CD4-positive, alpha-beta T cell treated with Interleukin-4 for 1 hour (primary cell): Measurements from ENCODE around the gene IL17RD.

Experiments
- DNase-seq, 2 donors: peaks; one replicate each; pipeline ENCODE4 v3.0.0-alpha.2; 2020 to 2022

IL17RD gene

DNA sequence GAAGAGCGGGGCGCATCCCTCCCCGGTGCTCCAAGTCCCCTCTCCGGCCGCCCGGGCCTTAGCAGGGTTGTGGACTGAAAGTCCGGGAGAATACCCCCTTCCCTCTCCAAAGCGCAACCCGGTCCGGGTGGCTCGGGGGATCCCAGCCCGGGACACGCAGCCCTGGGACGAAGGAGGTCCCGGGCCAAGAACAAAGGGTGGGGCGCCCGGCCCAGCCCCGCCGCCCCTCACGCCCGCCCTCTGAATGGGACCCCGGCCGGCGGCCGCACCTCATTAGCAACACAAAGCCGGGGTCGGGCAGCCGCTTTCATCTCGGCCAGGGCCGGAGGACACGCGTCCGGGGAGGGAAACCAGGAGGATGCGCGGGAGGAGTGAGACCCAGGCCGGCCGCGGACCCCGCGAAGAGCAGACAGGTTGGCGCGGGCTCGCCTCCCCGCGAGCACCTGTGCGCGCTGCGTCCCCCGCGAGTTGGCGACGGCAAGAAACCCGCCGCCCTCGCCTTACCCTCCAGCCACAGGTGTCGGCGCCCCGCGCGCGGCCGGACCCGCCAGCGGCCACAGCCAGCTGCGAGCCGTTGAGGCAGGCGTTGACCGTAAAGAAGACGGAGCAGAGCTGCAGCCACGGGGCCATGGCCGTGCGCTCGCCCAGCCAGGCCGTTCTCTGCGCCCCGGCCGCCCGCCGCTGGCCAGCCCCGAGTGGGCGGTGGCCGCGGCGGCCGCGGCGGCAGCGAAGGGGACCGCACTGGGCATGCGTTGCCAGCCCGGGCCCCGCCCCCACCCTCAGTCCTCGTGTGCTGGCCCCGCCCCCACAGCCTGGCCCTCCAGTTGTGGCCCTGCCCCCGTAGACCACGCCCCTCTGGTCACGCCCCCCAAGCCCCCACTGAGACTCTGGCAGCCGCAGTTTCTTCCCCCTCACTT lies at the start of gene IL17RD:
IL17RD (minus strand) TSS at position 697 of the 917 bp plus-strand sequence; CDS start at position 630, 67 bp downstream.
- peak; percentile 47 to 63 for DNase-seq

DNA sequence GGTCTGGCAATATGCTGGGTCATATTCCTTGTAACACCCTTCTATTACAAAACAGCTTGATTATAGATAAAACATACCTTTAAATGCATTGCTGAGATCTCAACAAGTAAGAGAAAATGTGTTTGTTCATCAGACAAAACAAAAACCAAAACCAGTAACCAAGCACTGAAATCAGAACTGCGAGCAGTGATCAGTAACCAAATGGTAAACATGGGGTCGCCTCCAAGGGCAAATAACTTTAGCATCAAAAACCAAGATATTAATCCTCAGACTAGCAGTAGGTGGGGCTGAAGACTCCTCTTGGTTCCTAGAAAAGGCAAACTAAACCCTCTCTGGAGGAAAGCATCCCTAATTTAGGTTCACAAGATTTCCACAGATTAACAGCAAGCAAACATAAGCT lies 41.3 kb upstream of the IL17RD start:
- DNase-seq = no peak

DNA sequence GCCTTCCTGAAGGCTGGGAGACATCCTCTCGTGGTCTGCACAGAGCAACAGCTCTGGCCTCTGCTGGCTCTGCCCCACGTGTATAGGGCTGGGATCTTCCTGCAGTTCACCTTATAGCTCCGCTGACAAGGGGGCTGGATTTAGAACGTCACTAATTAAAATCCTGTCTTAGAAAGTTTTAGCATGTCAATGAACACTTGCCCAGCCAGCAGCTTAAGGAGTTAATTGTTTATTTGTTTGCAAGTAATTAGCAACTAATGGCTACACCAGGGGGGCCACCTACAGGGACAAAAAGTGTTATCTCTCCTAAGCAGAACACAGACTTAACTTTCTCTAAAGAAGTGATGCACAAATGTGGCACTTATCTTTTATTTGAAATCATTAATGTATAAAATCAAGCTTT lies 34.7 kb upstream of the IL17RD start, which contains the start of gene HESX1:
HESX1 (minus strand) TSS at position 84 of the 403 bp plus-strand sequence; CDS start at position 24, 60 bp downstream.
- no peak for DNase-seq

DNA sequence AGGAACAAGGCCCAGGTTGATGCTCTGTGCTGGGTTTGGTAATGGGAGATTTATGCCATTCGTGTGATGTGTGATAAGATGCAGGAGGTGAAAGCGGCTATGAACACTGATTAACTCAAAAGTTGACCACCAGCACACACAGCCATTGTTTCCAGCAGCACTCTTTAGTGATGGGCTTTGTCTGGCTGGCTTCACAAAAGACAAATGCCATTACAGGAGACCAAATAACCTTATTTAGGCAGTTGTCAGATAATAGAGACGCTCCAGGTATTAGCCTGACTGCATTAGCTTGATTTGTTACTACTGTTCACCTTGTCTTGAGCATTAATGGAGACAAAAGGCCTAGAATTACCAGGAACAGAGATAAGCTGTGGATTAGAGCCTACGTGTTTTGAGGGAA lies 29.5 kb upstream of the IL17RD start:
- DNase-seq = no peak

DNA sequence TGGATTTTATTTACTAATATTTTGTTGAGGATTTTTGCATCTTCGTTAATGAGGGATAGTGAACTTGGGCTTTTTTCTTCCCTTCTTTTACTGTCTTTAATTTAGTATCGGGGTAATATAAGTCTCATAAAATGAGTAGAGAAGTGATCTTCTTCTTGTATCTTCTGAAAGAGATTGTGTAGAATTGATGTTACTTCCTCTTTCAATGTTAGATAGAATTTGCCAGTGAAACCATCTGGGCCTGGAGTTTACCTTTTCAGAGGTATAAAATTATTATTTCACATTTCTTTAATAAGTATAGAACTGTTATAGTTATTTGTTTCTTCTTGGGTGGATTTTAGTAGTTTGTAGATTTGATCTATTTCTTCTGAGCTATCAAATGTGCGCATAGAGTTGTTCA lies 26.9 kb upstream of the IL17RD start:
- no peak for DNase-seq

DNA sequence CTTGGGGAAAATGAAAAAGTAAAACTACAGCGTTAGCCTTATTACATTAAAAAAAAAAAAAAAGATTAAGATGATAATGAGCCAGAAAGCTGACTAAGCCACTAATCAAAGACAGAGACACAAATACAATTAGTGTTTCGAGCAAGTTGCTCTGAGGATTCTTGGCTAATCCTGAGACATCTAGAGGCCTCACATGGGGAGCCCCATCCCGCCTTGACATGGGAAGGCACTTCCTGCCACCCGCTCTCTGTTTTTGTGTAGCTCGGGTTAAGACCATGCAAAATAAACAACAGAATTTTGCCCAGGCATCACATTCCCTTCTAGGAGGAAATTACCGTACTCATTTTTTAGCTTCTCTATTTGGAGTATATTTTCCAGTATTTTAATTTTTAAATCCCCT lies 19.4 kb upstream of the IL17RD start:
- DNase-seq = no peak

DNA sequence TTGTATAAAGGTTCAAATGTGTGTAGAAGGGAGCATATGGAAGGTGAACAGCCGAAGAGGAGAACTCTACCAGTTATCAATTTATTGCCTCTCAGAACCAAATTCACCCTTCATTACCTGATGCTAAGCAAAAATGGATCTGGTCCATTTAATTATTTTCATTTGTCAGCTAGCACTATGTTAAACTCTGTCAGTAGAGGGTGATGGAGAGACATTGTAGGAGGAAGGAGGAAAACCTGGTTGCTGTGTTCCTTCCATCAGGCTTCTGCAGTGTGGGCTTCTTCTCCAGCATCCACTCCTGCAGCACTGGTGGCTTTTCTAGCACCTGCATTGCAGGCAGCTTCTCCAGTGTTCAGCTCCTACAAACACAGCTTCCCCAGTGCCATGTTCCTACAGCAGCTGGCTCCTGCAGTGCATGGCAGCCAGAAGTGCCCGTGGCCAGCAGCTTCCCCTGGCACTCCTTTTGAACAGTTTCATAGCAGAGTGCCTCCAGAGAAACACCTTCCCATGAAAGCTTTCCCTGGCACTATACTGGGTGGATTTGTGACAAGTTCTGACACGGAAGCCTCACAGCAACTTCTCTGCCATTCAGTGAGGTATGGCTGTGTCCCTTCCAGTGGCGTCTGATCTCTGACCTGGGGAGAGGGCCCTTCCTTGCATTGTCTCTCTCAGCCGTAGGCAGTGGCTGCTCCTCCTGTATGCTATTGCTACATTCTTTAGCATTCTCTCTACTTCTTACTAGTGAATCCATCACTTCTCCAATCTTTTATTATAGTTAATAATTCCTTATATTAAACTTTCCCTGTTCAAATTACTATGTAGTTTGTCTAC lies 14.6 kb upstream of the IL17RD start:
- no peak for DNase-seq

DNA sequence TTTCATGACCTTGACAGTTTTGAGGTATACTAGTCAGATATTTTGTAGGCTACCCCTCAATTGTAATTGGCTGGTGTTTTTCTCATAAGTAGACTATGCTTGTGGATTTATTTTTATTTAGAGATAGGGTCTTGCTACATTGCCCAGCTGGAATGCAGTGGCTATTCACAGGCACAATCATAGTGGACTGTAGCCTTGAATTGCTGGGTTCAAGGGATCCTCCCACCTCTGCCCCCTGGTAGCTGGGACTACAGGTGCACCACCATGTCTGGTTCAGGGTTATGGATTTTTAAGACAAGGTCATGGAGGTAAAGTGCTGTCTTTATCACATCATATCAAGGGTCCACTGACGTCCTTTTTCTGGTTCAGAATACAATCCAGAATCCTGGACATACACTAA lies 10.9 kb upstream of the IL17RD start:
- DNase-seq = no peak

DNA sequence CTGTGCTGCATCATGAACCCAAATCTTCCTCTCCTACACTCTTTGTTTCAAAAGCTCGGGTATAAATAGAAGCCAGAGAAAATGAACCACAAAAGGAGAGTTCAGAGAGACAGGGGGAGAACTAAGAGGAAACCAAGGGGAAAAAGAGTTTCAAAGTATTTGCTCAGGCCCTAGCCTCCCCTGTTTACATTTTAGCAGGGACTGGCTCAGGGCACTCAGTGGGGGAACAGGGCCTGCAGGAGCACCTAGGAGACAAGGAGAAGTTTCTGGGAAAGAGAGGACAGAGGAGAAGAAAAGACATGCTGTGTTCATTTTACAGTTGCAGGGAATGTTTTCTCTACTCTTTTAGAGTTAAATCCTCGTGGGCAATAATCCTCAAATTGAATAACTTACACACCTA lies 8.5 kb upstream of the IL17RD start:
- DNase-seq = no peak

DNA sequence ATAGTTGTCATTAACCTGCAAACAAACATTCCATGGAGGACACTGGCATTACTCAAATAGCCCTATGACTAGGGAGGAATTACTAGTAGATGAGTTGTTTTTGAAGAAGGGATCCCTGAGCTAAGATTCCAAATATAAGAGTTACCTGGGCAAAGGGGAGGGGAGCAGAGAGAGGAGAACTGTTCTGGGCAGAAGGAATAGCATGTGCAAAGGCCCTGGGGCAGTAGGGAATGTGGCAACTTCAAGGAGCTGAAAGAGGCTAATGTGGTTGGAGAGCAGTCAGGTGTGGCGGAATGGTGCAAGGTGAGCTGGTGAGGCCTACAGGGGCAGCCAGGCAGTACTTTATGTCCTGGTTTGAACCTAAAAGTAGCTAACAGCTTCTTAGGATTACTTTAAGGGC lies 5.8 kb upstream of the IL17RD start:
- no peak for DNase-seq

DNA sequence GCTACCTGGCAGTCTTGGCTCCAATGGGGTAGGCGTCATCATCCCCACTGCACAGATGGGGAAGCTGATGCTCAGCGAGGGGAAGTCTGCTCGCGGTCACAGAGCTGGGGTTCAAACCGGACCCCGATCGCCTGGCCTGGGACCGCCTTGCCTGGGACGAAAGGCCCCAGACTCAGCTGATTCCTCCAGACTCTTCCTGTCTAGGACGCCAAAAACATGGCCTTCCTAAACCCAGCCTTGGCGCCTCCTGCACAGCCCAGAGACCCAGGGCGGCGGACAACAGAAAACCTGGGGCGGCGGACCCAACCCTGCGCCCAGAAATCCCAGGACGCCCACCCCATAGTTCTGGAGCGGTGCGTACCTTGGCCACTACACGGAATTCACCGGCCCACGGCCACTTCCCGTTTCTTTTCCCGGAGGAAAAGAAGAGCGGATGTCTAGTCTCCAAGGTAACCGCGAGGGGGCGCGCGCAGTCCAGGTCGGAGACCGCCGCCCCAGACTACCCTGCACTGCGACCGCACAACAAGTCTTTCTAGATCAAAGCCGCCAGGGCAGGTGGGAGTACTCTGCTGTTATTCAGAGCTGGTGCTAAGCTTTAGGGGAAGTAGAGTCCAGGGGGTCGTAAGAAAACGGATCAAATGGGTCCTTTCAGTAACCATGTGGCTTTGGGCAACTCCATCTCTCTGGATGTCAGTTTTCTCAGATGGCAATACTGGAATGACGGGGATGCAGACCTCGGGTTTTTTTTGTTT lies 4.9 kb upstream of the IL17RD start:
- peak; percentile 46 to 67 for DNase-seq

DNA sequence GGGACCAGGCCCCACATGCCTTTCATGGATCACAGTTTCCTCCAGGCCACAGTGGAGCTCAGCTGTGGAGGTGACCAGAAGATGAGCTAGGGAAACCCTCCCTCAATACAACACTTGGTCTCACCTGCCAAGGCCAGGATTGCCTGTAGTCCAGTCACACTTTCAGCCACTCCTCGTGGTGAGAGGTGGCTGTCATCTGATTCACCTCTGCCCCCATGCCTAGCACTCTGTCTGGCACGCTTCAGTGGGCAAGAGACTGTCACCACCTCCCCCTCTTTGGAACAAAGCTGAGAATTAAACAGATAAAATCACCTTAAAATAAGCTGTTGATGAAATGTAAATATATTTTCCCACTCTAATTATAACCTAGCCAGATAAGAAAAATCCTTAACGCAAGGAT lies 4.0 kb upstream of the IL17RD start:
- DNase-seq = no peak

DNA sequence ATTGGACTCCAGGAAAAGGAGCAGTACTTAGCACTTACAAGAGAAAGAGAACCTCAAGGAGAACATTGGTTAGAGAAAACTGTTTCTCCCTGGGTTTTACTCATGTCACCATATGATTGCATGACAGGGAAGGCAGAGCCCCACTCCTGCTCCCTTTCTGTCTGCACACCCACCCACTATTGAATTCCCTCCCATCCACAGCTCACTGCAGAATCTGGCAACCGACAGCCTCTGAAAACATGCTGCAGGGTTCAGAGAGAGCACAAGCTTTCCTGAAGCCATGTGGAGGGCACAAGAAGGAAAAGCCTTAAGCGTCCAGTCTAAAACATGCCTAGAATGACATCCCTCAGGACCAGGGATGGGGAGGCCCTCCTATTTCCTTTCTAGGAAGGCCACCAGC lies 3.0 kb upstream of the IL17RD start:
- no peak for DNase-seq

DNA sequence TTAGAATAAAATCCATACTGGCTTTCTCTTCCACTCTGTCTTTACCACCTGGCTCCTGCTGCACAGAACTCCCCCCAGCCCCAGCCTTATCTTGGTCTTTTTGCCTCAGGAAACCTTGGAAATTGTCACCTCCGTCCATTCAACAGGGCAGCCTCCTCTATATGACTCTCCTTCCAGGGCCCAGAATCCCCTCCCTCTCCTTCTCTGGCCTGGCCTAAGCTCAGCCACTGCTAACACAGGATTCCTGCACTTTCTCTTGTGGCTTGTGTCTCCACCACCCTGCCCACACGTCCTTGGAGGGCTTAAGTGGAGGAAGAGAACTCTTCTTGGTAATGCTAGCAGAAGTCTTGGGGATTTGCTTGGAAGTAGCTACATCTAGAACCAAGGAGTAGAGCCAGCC lies 1.5 kb upstream of the IL17RD start:
- no peak for DNase-seq

DNA sequence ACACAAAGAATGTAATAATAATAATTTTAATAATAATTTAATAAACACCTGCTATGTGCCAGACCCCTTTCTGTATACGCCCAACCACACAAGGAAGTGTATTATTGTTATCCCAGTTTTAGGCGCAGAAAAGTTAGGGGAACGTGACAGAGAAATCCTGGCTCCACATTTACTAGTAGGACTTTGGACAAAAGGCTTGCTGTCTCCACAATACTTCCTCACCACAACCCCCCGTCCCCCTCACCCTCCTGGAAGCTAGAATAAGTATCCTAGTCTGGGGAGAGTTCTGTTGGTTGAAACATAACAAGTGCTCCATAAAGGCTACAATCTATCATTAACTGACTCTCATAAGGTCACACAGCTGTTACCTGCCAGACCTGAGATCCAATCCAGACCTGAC lies 488 bp upstream of the IL17RD start:
- no peak for DNase-seq

DNA sequence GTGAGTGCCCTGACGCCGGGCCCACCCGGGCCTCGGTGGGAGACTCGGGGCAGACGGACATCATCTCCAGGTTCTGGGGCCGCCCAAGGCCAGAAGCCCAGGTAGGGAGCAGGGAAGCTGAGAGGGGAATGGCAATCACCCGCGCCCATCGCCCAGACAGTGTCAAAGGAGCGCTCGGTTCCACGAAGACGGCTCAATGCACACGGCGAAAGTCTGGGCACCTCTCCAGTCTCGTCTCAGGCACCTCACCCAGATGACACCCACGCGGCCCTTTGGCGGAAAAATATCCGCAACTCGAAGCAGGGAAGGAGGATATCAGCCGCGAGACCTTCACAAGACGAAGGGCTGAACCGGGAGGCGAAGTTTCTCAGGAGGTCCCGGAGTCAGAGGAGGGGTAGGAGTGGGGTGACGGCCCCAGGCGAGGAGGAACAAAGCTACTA lies 916 bp downstream of the IL17RD start:
- no peak for DNase-seq

DNA sequence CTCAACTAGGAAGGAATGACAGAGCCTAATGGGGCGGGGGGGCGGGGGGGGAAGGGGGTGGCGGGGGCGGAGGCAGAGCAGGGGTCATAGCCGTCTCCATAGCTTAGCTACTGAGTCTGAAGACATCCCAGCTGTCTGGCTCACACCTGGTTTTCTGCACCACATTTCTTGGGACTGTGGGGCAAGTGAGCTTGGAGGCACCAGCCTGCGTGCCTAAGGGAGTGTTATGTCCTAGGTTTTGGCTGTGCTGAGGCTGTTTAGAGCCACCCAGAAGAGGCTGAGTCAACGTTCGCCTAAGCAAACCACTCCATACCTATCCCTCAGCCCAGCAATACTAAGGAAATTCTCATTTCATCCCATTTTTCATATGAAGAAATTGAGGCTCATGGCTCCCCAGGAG lies 1.4 kb downstream of the IL17RD start:
- no peak for DNase-seq

DNA sequence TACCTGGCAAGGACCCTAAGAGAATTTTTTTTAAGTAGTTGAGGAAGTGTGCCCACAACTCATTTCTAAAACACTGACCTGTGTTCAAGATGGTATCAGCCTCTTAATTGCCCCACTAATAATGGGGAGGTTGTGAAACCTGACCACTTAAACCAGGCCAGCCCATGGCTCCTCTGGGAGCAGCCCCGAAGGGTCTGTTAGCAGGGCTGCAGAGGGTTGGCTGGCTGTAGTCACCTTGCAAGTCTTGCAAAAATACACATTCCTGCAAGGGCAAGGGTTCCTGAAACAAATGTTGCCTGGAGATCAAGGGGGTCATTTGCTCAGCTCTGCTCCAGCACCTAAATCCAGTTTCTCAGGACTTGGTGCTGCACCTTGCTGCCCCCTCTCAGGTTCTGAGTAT lies 3.2 kb downstream of the IL17RD start:
- DNase-seq = no peak

DNA sequence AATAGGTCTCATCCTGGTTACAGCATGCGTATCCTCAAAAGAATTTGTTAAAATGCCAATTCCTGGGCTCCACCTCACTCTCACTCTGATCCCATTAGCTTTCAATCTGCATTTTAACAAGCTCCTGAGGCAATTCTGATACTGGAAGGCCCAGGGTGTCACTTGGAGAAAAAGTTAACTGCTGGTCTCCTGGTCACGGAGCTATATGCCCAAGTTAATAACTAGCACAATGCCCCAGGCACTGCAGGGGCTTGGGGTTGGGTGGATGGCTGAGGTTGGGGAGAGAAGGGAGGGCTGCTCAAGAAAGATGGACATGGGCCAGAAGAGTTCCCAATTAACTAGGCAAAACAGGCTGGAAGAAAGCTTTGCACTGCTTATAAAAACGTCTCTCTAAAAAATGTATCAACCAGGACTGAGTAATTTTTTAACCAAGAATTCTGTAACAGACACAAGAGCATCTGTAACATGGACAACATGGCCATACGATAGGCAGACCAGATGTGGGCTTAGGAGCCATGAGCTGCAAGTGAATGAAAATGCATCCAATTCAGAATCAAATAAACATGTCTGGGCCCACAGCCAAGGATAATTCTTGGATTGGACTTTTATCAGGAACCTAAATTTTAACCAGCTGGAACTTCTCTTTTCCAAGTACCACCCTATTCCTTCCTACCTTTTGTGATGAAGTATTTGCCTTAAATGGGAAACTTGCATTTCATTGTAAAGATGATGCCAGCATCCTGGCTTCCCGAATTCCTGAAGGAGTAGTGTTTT lies 4.2 kb downstream of the IL17RD start:
- no peak for DNase-seq

DNA sequence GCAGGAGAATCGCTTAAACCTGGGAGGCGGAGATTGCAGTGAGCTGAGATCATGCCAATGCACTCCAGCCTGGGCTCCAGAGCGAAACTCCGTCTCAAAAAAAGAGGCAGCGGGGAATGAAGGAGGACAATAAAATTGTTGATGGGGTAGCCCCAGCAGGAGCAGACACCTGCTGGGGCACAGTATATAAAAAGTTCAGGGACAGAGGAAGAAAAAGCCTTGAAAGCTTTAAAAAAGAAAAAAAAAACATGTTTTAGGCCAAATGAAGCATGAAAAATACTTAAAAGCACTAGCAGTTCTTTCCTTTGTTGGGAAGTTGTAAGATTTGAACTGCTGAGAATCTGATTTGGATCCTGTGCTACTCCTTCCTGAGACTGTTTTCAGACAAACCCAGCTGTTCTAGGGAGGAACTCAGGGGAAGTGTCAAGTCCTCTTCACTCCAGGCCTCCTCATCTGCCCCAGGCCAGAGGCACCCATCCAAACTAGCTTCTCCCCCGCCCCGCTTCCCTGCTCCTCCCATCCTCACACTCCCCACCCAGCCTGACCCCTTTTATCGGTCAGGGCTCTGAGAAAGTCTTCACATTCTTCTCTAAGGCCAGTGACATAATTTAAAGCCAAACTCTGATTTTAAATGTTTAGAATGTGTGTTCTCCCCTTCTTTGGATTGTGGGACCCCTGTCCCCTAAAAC lies 4.9 kb downstream of the IL17RD start:
- no peak for DNase-seq
